HG03460 (cell line): ENCODE measurements around the gene FBXO47.

Source experiments
- ATAC-seq: cut with Tn5 transposase; IDR thresholded peaks from one replicate; pipeline ENCODE4 v1.9.1; 2021; ENCODE audit not compliant: unreplicated experiment

Gene FBXO47, protein sequence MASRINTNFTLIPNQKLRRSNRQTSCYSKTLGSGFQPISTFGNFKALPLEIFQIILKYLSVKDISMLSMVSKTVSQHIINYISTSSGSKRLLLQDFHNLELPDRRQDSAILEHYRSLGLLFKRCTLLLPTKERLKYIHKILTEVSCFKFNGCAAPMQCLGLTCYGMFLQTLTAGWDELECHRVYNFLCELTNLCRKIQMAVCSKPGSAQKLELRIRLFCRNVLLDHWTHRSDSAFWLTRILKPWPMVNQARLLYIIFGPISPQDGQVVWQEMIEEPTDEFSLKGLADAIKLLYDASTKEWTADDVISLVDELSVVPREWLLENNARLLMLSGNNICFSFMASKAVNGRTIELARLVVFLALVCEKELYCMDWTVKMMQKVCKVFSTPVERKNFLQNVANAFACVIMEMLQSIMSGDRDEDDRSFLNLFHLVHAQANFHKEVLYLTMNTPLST

DNA sequence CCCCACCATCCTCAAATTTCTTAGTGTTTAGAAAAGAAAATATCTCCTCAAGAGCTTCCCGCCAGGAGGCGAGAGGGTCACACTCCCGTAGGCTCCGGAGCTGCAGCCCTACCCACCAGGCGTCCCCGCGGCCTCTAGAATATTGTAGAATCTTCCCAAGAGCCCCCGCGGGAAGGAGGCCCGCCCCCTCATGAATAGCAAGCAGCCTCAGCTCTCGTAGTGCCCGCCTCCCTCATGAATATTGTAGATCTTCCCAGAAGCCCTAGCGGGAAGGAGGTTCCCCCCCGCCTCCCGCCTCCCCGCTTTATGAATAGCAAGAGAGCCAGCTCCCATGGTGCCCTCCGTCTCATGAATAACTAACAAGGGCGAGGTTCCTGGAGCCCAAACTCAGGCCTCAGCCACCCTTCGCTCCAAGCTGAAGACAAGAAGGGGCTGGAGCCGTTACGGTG, at the start of gene FBXO47:
Gene FBXO47 (minus strand): TSS at position 114 of the 449 bp plus-strand sequence. CDS start 4,378 bp downstream, outside the sequence.
- ATAC-seq: no peak

DNA sequence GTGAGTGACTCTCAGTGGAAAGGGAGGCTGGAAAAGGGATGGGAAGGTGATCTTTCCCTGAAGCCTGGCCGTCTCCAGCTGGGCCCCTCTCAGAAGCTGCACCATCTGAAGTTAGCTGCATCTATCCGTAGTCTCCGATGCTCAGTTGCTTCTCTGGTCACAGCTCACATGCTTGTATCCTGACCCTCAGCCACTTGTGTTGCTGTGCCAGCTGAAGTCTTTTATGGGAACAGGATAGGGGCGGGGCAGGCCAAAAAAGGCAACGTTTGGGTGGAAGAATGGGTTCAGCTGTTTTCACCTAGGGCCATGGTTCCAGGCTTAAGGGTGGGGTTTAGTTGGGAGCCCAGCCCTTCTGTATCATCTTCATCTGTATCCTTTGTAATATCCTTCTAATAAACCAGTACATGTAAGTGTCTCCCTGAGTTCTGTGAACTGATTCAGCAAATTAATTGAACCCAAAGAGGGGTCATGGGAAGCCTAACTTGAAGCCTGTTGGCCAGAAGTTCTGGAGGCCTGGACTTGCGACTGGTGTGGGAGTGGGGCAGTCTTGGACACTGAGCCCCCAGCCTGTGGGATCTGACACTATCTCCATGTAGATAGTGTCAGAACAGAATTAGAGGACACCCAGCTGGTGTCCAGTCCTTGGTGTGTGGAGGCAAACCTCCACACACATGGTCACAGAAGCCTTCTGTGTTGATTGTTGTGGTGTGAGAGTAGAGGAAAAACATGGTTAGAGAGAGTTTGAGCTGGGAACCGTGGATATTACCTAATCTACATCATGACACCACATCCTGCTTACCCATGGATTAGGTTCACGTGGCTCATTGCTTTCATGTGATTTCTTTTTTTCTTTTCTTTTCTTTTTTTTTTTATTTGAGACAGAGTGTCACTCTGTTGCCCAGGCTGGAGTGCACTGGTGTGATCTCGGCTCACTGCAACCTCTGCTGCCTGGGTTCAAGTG, 49.3 kb upstream of the FBXO47 start:
- ATAC-seq: no peak

DNA sequence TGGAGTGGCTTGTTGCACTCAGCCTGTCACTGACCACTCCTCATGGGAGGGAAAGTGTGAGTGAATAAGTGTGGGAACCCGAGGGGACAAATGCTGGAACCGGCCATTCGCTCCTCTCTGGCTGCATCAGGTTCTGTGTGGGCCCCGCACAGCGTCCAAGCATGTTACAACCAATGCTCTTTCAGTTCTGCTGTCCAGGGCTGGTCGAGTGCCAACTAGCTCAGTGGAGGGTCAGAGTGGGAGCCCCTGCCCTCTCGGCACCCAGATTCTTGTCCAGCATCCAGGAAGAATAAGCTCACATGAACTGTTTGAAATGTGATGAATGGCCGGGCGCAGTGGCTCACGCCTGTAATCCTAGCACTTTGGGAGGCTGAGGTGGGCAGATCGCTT, 48.3 kb upstream of the FBXO47 start:
- no peak for ATAC-seq

DNA sequence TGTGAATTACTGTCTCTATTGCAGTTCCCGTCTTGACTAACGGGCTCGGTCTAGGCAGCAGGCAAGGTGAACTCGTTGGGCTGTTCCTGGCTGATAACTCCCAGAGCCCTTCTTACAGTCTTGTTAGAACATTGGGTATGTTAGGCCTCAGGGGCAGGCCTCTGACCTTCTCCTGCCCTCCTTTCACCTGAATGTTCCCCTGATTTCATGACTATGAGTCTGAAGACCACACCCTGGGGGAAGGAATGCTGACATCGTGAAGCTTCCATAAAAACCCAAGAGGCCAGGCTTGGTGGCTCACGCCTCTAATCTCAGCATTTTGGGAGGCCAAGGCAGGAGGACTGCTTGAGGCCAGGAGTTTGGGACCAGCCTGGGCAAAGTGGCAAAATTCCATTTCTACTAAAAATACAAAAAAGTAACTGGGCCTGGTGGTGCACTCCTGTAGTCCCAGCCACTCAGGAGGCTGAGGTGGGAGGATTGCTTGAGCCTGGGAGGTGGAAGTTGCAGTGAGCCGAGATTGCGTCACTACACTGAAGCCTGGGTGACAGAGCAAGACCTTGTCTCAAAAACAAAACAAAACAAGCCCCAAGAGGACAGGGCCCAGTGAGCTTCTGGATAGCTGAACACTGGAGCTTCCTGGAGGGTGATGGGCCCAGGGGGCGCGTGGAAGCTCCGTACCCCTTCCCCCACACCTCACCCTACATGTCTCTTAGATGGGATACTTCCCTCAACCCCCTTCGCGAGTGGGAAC, 47.8 kb upstream of the FBXO47 start:
- no peak for ATAC-seq

DNA sequence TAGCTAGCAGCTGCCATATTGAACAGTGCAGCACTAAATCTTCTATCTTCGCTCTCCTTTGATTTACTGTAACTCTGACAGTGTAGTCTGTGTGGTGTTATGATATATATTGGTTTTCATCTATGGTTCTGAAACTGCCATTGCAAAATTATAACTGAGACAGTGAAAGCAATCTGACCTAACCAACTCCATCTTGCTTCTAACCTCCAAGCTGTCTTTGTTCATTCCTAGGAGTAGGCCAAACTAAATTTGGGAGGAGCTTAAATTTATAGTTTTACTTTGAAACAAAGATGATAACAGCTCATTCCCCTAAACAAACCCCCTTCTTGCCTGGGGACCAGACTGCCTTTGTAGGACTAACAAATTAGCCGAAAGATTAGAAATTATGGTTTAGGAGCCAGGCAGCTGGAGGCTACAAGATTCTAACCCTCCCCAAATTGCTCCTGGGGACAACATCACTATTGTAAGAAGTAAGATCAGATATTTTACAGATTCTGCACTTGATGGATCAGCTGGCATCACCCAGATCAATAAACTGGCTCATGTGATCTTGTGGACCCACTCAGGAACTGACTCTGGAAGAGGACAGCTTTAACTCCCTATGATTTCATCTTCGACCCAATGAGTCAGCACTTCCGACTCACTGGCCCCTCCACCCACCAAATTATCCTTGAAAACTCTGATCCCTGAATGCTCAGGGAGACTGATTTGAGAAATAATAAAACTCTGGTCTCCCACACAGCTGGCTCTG, 47.0 kb upstream of the FBXO47 start:
- ATAC-seq: no peak

DNA sequence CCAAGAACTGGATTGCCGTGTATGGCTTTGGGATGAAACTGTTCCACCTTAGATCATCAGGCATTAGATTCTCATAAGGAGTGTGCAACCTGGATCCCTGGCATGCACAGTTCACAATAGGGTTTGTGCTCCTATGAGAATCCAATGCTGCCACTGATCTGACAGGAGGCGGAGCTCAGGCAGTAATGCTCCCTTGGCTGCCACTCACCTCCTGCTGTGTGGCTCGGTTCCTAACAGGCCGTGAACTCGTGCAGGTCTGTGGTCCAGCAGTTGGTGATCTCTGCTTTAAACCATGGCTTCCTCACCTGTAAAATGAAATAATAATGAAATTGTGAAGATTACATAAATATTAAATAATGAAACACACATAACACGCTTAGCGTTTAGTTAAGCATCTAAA, 45.5 kb upstream of the FBXO47 start:
- no peak for ATAC-seq

DNA sequence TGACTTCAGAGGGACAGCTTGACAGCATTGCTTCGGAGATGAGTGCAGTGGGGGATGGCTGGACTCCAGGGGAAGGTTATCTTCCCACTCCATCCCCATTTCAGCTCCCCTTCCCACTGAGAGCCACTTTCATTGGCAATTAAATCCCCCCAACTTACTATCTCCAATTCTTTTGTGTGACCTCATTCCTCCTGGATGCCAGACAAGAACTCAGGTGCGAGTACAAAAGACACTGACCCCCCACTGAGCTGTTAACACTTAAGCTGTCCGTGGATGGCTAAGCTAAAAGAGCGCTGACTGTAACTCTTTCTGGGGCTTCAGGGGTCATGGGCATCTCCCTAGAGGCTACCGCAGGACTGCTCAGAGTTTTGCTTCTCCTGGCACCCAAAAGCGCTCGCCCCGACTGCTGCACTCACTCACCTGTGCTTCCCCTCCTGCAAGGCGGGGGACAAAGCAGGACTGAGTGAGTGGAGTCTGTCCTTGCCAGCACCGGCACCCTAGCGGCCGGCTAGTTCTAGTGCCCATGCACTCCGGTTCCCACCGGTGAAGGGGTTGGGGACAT, 44.8 kb upstream of the FBXO47 start:
- no peak for ATAC-seq

DNA sequence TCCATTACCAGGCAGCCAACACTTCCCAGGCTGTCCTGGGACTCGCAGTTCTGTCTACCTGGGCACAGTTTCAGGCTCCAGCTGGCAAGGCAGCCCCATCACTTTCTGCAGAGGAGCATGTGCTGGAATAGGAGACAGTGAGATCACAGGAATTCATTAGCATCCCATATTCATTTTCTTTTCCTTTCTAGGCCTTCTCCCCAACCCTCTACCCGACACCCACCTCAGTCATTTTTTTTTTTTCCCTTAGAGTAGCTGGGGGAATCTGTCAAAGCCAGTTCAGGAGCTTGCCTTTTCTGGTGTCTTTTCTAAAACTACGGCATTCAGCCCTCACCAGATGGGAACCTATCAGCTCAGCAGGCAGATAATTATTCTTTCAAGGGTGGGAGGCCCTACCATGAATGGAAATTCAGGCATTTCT, 42.4 kb upstream of the FBXO47 start:
- ATAC-seq: no peak

DNA sequence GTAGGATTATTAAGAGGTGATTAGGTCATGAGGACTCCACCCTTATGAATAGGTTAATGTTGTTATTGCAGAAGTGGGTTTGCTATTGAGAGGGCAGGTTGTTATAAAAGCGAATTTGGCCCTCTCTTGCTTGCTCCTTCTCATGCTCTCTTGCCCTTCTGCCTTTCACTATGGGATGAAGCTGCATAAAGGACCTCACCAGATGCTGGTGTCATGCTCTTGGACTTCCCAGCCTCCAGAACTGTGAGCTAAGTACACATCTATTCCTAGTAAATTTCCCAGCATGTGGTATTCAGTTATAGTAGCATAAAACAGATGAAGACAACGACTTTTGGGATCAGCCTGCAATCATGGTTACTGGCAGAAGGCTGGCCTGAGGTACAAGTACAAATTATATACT, 41.4 kb upstream of the FBXO47 start:
- no peak for ATAC-seq

DNA sequence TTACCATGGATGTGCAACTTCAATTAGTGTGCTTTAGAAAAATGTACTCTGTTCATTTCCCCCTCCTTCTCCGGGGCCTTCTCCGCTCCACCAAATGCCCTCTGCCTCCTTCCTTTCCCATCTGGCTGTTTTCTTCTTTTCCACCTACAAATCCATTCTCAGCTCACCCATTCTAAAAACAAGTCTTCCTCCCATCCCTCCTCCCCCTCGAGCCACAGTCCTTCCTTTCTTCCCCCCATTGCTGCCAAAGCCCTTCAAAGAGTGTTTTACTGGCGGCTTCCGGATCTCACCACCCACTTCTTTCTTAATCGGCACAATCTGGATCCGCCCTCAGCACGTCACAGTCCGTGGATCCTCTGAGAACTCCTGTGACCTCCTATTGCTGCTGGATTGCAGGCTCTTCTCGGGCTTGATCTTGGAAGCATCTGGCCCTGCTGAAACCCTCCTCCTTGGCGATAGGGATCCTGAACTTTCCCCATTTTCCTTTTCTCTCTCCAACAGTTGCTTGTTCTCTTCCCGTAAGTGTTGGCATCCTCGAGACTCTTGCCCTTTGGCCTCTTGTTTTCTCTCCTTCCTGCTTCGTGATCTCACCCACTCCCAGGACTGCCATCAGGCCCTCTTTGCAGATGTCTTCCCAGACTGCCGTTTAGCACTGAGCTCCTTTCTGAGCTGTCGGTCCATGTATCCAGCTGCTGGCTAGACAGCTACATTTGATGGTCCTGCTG, 36.0 kb upstream of the FBXO47 start:
- ATAC-seq: no peak

DNA sequence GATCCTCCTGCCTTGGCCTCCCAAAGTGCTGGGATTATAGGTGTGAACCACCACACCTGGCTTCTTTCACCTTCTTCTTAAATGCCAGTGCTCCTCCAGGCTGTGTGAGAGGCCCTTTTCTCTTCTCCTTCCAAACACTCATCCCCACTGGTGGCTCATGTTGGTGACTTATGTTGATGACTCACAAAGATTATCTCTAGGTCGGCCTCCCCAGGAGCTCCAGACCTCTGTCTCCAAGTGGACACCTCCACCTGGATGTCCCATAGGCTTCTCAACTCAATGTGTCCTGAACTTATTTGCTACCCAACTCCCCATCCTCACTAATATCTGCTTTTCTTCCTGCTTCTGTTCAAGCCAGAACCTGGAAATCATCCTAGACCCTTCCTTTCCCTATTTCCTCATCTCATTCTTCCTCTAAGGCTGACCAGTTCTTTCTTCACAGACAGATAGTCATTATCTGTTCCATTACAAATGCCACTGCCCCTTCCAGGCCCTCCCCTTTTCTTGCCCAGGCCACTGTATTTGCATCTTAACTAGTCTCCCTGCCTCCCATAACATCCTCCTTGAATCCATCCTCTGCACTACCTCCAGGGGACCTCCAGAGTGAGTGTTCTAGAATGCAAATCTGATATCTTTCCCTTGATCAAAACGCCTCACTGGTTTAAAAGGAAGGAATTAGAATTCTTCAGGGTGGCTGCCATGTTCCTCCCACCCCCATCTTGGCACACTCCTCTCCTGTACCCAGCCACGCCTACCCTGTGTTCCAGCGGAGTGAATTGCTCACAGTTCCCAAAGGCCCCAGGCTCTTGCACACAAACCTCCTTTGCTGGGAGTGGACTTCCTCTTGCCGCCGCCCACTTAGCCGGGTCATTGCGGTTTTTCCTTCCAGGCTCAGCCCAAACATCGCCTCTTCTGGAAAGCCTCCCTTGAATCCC, 34.8 kb upstream of the FBXO47 start:
- ATAC-seq: no peak

DNA sequence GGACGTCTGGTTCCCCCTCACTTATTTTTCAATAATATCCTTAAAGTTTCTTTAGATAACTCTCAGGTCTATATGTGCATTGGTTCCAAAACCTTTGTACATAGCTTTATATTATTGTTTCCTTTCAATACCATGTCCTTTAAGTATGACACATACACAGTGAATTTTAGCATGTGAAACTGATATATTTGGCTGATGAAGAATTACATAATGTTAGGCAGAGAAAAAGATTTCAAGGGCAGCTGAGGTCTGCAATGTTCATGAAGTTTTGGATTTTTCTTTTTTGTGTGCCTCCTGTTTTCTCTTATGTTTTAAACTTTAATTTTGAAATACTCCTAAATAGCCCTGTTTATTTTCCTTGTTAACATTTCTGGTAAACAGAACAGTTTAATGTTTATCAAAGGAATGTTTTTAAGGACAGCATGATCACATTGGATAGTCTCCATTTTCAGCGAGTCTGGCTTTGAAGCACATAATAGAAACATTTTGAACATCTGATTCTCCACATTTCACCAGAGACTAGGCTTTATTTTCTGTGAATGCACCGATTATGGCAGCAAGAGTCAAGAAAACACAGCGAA, 32.9 kb upstream of the FBXO47 start:
- ATAC-seq: no peak

DNA sequence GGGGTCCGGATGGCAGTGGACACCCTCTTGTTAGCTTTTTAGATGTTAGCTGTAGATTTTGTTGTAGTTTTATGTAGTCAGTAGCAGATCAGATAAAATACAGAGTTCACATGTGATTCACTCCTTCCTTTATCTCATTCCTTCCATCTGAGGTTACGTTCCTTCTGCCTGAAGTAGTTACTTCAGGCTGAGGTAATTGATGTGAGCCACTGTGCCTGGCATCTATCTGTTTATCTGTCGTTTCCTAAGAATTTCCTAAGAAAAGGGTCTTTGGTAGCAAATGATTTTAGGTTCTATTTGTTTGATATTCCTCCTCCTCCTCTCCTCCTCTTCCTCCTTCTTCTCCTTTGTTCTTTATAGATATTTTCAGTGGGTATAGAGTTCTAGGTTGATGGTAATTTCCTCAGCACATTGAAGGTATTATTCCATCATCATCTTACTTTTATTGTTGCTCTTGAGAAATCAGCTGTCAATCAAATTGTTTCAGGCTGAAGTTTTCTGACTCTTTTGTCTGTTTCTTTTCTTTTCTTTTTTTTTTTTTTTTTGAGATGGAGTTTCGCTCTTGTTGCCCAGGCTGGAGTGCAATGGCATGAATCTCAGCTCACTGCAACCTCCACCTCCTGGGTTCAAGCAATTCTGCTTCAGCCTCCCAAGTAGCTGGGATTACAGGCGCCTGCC, 29.6 kb upstream of the FBXO47 start:
- no peak for ATAC-seq

DNA sequence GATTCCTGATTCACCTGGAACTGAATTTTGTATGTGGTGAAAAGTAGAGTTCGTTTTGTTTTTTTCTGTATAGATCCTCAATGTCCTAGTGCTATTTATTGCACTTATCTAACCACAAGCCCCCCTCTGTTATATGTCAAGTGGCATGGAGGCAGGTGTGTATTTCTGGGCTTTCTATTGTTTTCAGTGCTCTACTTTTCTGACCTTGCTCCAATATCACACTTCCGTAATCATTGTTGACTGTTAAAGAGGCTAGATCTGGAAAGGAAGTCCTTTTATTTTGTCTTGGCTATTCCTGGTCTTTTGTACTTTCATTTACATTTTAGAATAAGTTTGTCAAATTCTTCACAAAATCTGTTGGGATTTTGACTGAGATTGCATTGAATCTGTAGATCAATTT, 26.8 kb upstream of the FBXO47 start:
- no peak for ATAC-seq

DNA sequence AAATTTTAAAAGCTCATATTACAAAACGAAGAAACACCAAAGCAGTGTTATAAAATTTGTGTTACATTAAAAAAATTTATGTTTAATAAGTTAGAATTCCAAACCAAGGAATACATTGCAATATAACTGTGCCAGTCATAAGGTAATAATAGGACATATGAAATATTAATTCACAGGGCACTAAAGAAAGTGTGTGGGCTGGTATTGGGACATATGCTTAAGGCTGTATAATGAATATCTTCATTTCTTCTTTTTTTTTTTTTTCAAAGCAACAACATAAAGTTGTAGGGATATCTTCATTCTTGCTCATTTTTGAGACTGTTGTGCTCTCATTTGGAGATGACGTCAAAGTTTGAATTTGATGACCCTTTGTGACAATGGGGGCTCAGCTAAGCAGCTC, 17.5 kb upstream of the FBXO47 start:
- no peak for ATAC-seq

DNA sequence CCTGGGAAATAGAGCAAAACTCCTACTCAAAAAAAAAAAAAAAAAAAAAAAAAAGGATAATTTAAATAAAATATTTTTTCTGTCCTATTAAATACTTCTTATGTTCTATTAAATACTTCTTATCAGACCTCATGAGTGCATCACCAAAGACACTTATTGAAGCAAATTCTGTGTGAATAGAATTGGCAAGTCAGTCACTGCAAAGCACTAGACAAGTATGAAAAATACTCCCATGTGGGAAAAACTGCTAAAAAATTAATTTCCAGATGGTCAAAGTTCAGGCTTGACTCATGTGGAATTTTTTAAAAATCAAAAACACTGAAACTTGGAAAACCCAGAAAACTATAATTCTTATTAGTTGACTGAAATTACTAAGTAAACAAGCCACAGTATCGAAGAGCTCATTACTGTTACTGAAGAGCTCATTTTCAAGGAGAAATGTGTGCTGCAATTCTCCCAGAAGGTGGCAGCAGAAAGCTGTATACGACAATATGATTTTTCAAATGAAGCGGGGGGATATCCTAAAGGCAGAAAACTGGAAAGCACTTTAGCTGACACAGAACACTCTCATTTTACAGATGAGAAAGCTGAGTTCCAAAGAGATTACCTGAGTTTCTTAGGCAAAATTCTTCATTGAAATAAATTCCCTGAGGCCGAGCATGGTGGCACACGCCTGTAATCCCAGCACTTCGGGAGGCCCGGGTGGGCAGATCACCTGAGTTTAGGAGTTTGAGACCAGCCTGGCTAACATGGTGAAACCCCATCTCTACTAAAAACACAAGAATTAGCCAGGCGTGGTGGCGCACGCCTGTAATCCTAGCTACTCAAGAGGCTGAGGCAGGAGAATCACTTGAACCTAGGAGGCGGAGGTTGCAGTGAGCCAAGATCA, 15.9 kb upstream of the FBXO47 start:
- no peak for ATAC-seq
